Amniotic stem cell (primary cell): ENCODE results near the gene CORO7.
A peak's percentile ranks its signal among the peaks of the same experiment; 100 is the strongest.
"Not testable (repeated sequence)": the region's sequence is repeated elsewhere in the genome, so short reads cannot be mapped to it uniquely, and the experiment has no call there.

Source experiments
- DNase-seq: peaks from one replicate; lab custom pipeline; 2025; lab: John Stamatoyannopoulos, UW

CORO7 gene

GRCh38 chr16:4338125-4338582, 78.2 kb downstream of the CORO7 start:
- DNase-seq: no peak

GRCh38 chr16:4337540-4338088, 78.8 kb downstream of the CORO7 start:
- no peak for DNase-seq

DNA sequence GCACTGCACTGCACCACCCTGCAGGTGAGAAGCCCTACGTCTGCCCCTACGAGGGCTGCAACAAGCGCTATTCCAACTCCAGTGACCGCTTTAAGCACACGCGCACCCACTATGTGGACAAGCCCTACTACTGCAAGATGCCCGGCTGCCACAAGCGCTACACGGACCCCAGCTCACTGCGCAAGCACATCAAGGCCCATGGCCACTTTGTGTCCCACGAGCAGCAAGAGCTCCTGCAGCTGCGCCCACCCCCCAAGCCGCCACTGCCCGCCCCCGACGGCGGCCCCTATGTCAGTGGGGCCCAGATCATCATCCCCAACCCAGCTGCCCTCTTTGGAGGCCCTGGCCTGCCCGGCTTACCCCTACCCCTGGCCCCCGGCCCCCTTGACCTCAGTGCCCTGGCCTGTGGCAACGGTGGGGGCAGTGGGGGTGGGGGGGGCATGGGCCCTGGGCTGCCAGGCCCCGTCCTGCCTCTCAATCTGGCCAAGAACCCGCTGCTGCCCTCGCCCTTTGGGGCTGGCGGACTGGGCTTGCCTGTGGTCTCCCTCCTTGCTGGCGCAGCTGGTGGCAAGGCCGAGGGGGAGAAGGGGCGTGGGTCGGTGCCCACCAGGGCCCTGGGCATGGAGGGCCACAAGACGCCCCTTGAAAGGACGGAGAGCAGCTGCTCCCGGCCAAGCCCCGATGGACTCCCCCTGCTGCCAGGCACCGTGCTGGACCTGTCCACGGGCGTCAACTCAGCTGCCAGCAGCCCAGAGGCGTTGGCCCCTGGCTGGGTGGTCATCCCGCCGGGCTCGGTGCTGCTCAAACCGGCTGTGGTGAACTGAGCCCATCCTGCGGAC, 79.5 kb downstream of the CORO7 start:
- no peak for DNase-seq

- DNase-seq: no peak
These were observed 81.5 kb downstream of the CORO7 start for GRCh38 chr16:4334724-4335495.

GRCh38 chr16:4333714-4334113, 82.7 kb downstream of the CORO7 start:
- not testable (repeated sequence) for DNase-seq

DNA sequence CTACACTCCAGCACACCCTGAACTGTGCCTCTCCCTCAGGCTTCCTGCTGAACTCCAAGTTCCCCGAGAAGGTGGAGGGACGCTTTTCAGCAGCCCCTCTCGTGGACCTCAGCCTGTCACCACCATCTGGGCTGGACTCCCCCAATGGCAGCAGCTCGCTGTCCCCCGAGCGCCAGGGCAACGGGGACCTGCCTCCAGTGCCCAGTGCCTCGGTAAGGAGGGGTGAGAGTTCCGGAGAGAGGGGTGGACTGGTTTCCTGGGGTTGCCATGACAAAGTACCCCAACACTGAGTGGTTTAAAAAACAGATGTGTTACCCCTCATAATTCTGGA, 83.1 kb downstream of the CORO7 start:
- DNase-seq: no peak

GRCh38 chr16:4332623-4333307, 83.6 kb downstream of the CORO7 start:
- no peak for DNase-seq

GRCh38 chr16:4332083-4332482, 84.3 kb downstream of the CORO7 start:
- no peak for DNase-seq

GRCh38 chr16:4330277-4330874, 86.0 kb downstream of the CORO7 start:
- peak; percentile 31 for DNase-seq

- DNase-seq: no peak
These were observed 87.3 kb downstream of the CORO7 start for GRCh38 chr16:4328782-4329775.

GRCh38 chr16:4328046-4328781, 88.2 kb downstream of the CORO7 start:
- peak; percentile 34 for DNase-seq

DNA sequence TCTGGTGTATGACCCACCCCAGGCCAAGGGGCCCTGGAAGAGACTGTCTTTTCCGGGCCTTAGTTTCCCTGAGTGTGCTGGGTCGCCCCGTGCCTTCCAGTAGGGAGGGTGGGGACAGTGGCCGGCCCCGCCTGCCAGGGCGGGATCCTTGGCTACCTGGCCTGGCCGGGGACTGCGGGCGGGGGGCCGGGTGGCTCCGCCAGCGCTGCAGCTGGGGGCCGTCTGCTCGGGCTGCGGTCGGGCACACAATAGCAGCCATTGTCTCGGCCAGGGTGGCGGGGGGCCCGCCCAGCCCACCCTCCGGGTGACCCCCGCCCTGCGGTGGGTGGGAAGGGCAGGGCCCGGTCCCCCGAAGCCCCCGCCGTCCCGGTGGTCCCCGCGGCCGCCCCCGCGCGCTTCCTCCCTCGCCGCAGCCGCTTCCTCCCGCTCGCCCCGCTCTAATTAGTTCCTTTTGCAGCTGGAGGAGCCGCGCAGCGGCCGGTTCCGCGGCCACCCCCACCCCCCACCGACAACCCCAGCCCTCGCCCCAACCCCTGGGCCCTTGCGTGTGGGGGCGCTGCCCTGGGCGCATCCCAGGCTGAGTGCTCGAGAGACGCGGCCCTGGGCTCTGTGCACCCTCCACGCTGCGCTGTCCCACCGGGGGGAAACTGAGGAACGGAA, 88.9 kb downstream of the CORO7 start:
- no peak for DNase-seq

DNA sequence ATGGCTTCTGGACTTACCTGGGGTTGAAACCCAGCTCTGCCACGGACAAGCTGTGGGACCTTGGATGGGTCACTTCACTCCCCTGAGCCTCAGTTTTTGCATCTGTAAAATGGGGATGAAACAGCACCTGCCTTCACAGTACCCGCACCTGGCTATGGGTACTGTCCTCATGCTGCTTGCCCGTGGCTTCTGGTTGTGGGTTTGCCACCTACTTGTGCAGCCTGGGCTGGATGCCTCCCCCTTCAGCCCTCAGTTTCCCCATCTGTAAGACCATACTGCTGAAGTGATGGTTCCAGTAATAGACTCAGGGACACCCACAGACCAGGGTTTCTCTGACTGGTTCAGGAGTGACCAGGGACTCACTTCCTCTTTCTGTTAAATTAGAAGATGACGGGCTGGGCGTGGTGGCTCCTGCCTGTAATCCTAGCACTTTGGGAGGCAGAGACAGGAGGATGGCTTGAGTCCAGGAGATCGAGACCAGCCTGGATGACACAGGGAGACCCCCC, 91.1 kb downstream of the CORO7 start:
- DNase-seq: no peak

DNA sequence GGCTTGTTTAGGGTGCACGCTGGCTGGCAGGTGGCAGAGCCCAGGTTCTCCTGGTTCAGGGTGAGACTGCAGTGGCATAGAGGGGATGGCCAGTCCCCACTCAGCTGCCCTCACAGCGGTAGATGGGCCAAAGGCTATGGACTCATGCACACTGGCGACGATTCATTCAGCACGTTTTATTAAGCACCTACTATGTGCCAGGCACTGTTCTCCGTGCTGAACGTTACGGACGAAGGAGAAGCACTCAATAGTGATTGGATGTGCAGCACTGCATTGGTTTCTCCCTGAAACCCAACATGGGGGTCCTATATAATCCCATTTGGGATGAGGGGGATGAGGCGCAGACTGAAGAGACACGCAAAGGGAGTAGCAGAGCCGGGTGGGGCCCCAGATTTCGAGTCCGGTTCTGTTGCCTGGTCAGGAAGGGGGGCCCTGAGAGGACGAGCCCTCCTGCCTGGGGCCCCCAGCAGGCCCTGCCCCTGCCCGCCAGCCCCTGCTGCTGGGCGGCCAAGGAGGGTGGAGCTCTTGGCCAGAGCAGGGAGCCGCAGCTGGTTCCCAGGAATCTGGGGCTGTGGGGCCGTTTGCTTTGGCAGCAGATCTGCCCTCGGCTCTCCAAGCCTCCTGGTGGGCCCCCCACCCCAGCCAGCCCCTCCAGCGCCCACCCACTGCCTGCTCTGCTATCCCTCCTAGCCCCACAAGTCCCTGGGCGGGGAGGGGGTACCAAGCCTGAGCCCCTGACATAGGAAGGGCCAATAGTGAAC, 91.7 kb downstream of the CORO7 start:
- no peak for DNase-seq

GRCh38 chr16:4323845-4324488, 92.4 kb downstream of the CORO7 start:
- DNase-seq: no peak

GRCh38 chr16:4323071-4323844, 93.1 kb downstream of the CORO7 start:
- no peak for DNase-seq
